WI38 (cell line): ENCODE measurements around the gene CTBP1.

Experiments used
- H3K4me3 ChIP-seq: 2 replicates; pipeline ENCODE4 v1.5.1; 2011; ENCODE audit warnings: low read depth, mild to moderate bottlenecking, control low read depth, low read length
- TF ChIP-seq, protein P1 (sequence below): IDR thresholded peaks from 2 replicates; pipeline ENCODE4 v1.5.1; 2012; ENCODE audit warnings: low read depth, mild to moderate bottlenecking, control low read depth, low read length

CTBP1 gene

DNA sequence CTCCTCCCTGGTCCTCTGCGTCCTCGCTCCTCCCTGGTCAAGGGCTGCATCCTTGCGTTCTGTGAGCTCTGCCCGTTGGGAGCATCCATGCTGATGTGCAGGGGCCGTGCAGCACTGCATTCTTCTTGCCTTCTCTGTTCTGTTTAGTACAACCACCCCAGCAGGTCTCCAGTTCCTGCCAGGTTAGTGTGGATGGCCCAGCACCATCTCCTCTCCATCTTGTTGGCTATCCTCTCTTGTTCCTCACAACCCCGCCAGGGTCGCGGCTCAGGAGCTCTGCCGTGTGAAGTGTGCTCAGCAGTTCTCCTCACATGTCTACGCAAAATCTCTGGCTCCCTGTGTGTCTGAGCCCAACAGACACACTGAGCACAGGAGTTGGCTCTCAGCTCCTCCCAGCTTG lies 30.3 kb upstream of the CTBP1 start:
- H3K4me3 ChIP-seq = no peak overlapping the region
- TF ChIP-seq, protein P1, sequence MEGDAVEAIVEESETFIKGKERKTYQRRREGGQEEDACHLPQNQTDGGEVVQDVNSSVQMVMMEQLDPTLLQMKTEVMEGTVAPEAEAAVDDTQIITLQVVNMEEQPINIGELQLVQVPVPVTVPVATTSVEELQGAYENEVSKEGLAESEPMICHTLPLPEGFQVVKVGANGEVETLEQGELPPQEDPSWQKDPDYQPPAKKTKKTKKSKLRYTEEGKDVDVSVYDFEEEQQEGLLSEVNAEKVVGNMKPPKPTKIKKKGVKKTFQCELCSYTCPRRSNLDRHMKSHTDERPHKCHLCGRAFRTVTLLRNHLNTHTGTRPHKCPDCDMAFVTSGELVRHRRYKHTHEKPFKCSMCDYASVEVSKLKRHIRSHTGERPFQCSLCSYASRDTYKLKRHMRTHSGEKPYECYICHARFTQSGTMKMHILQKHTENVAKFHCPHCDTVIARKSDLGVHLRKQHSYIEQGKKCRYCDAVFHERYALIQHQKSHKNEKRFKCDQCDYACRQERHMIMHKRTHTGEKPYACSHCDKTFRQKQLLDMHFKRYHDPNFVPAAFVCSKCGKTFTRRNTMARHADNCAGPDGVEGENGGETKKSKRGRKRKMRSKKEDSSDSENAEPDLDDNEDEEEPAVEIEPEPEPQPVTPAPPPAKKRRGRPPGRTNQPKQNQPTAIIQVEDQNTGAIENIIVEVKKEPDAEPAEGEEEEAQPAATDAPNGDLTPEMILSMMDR = no peak

DNA sequence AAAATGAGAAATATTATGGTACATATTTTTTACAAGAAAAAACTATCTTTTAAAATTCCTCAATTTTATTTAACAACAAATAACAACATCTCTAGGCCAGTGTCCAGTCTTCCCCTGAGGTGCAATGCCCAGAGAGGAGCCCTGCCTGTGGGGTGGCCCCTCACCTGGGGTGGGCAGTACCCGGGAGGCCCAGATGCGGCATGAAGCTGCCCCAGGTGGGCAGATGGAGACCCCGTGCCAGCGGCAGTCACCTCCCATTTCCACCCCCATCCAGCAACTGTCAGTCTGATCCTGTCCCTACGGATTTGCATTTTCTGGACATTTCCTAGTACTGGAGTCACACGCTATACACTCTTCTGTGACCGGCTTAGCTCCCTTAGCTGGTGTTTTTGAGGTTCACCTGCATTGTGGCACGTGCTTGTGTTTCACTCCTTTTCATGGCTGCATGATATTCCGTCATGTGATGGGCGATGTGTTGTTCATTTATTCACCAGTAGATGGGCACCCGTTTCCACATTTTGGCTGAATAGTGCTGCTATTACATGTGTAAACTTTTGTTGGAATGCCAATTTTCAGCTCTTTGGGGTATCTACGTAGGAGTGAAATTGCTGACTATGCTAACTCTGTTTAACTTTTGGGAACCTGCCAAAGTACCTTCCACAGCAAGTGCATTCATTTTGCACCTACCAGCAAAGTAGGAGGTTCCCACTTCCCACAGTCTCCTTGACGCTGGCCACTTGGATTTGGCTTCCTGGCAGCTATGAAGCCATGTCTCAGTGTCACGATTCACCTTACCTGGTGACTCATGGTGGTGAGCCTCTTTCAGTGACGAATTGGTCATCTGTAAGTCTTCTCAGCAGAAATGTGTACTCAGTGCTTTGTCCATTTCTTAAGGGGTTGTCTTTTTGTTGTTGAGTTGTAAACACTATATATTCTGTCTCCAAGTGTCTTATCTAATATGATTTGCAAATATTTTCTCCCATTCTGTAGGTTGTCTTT lies 29.0 kb upstream of the CTBP1 start:
- no peak overlapping the region for H3K4me3 ChIP-seq

DNA sequence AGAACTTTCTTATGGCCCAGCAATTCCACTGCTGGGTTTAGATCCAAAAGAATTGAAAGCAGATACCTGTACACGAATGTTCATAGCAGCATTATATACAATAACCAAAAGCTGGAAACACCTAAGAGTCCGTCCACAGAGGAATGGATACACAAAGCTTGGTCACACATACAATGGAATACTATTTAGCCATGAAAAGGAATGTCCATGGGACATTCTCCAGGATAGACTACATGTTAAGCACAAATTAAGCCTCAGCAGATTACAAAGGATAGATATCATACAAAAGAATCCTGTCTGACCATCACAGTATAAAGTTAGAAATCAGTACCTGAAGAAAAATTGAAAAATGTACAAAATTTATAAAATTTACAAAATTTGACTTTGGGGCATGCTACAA lies 28.1 kb upstream of the CTBP1 start:
- no peak overlapping the region for H3K4me3 ChIP-seq
- TF ChIP-seq, protein P1 = no peak

More for the DNA sequence above, 29.0 kb upstream of the CTBP1 start:
- TF ChIP-seq, protein P1 = no peak

DNA sequence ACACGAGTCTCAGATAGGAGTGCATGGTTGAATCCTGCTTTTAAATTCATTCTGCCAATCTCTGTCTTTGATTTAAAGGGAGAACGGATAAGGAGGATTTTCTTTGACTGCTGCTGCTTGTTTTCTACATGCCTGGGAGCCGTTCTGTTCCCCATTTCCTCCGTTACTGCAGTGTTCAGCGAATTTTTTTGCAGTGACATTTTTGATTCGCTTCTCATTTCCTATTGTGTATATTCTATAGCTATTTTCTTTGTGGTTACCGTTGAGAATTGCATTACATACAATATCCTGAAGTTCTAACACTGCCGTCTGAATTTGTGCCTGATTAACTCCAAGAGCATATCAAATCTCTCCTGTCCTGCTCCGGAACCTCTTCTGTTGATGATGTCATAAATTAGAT lies 25.9 kb upstream of the CTBP1 start:
- TF ChIP-seq, protein P1 = no peak
- H3K4me3 ChIP-seq = no peak overlapping the region

DNA sequence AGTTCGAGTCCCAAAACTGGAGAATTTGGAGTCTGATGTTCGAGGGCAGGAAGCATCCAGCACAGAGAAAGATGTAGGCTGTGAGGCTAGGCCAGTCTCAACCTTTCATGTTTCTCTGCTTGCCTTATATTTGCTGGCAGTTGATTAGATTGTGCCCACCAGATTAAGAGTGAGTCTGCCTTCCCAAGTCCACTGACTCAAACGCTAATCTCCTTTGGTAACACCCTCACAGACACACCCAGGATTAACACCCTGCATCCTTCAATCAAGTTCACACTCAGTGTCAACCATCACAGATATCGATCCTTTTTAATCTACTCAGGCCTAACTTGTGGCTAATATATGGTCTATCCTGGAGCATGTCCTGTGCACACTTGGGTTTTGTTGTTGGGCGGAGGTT lies 22.8 kb upstream of the CTBP1 start:
- H3K4me3 ChIP-seq = no peak overlapping the region
- TF ChIP-seq, protein P1 = no peak

DNA sequence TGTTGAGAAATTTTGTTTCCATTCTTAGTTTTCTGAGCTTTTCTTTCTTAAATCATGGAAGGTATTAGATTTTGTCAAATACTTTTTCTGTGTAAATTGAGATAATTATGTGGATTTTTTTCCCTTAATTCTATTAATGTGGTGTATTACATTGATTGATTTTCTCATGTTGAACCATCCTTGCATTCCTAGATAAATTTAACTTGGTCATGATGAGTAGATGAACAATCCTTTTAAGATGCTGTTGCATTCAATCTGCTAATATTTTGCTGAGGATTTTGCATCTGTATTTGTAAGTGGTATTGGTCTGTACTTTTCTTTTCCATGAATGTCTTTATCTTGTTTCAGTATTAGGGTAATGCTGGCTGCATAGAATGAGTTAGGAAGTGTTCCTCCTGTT lies 20.3 kb upstream of the CTBP1 start:
- TF ChIP-seq, protein P1 = no peak
- no peak overlapping the region for H3K4me3 ChIP-seq
